Measurements from ENCODE around the gene ANKFN1. TPM values are rescaled to one million over a fixed set of nuclear protein-coding genes. Genes with fewer than 3 reads are reported as not detected.
A peak's percentile ranks its signal among the peaks of the same experiment; 100 is the strongest.

Gene ANKFN1
- total and polyA plus RNA-seq, 7 donors = 0.01 to 0.28 (median 0.04) TPM; not detected in 3

GRCh38 chr17:56173026-56173425 lies 19.8 kb downstream of the ANKFN1 start:
- H3K4me3 ChIP-seq = no peak overlapping the region
- DNase-seq (peak in 1 of 2 donors; percentile 62), ATAC-seq (peak; percentile 46 to 67 (median 64))
- TF ChIP-seq CTCF (IDR thresholded peaks at IDR 0.05) = peak; percentile 15
- intact Hi-C loops (cut with DNase I) = no loop called here
- no peaks in the 10 kb centered on the region for H3K36me3 ChIP-seq (ENCODE audit: insufficient read depth in 1 of 2, low read depth in 1 of 2)
- H3K4me1 ChIP-seq = peaks cover 36% of the 10 kb centered on the region
- no peaks in the 10 kb centered on the region for H3K9me3 ChIP-seq
- H3K27me3 ChIP-seq (ENCODE audit: insufficient read depth in 3 of 3, low read length in 2 of 3) = no peaks in the 10 kb centered on the region
- H3K27ac ChIP-seq = peak overlapping the region; percentile 81
- WGBS, 3 donors = 35 to 65% (median 62%) methylated on average over 1 of the region's 1 CpG

DNA sequence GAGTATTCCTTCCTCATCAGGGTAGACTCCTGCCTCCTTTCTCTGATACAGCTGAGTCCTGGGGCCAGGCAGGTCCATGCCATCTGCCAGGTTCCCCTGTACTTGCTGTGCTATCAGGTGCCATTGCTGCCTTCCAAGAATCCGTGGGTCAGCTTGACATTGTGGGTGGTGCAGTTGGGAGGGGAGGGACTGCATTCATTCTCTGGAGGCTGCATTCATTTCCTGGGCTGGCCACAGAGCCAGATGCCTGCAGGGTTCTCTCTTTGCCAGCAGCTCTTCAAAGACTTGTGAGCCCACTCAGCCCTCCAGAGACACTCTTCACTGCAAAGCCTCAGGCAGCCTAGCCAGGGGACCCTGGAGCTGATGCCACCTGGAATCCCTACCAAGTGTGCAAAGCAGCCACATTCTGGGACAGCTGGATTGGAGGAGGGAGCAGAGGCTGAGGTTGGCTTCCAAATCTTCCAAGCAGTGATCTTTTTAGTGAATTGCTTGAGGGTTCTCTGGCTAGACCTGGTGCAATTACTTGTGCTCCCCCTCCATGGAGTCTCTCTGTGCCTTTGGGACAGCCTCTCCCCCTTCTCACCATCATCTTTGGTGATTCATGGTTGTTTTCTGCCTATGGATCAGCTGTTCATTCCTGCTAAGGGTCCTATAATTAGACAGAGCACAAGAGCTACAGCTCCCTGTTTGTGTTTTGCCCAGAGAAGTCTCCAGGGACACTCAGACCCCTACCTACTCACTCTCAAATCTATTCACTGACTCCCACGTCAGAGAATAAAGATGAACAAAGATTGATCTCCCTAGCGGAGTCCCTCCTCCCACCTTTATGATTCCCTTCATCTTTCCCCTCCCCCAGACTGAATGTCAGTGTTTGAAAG lies 20.9 kb downstream of the ANKFN1 start:
- no peaks in the 10 kb centered on the region for H3K27me3 ChIP-seq (ENCODE audit: insufficient read depth in 3 of 3, low read length in 2 of 3)

GRCh38 chr17:56175299-56175955 lies 22.2 kb downstream of the ANKFN1 start:
- H3K4me1 ChIP-seq = peaks cover 36% of the 10 kb centered on the region
- intact Hi-C loops (cut with DNase I) = no loop called here
- no peaks in the 10 kb centered on the region for H3K9me3 ChIP-seq
- no peaks in the 10 kb centered on the region for H3K36me3 ChIP-seq (ENCODE audit: insufficient read depth in 1 of 2, low read depth in 1 of 2)
- 51 to 57% (median 56%) methylated on average over 2 of the region's 2 CpGs for WGBS, 3 donors
- no peak for TF ChIP-seq CTCF (IDR thresholded peaks at IDR 0.05)
- no peak overlapping the region for H3K27ac ChIP-seq
- ATAC-seq (no peak), DNase-seq (no peak)
- no peak overlapping the region for H3K4me3 ChIP-seq
- no peaks in the 10 kb centered on the region for H3K27me3 ChIP-seq (ENCODE audit: insufficient read depth in 3 of 3, low read length in 2 of 3)

More for the DNA sequence above, 20.9 kb downstream of the ANKFN1 start:
- WGBS, 3 donors = 8 to 32% (median 23%) methylated on average over 3 of the region's 3 CpGs
- Histone ChIP-seq H3K4me3 (no peak overlapping the region), H3K4me1 (peaks cover 36% of the 10 kb centered on the region), H3K9me3 (no peaks in the 10 kb centered on the region), H3K27ac (peak overlapping the region; percentile 81), H3K36me3 (ENCODE audit: insufficient read depth in 1 of 2, low read depth in 1 of 2) (no peaks in the 10 kb centered on the region)
- no peak for TF ChIP-seq CTCF (IDR thresholded peaks at IDR 0.05)
- intact Hi-C loops (cut with DNase I) = no loop called here
- peak in 1 of 2 donors; percentile 66 for DNase-seq
- ATAC-seq = peak; percentile 18 to 70 (median 46)

GRCh38 chr17:56176091-56176490 lies 22.8 kb downstream of the ANKFN1 start:
- 48 to 53% (median 50%) methylated on average over 4 of the region's 4 CpGs for WGBS, 3 donors
- H3K4me3 ChIP-seq = no peak overlapping the region

More at GRCh38 chr17:56176091-56176490, 22.8 kb downstream of the ANKFN1 start:
- ATAC-seq (no peak), DNase-seq (no peak)
- Histone ChIP-seq H3K9me3 (no peaks in the 10 kb centered on the region), H3K4me1 (peaks cover 36% of the 10 kb centered on the region), H3K27ac (no peak overlapping the region), H3K27me3 (ENCODE audit: insufficient read depth in 3 of 3, low read length in 2 of 3) (no peaks in the 10 kb centered on the region), H3K36me3 (ENCODE audit: insufficient read depth in 1 of 2, low read depth in 1 of 2) (no peaks in the 10 kb centered on the region)
- TF ChIP-seq CTCF (IDR thresholded peaks at IDR 0.05) = no peak
- intact Hi-C loops (cut with DNase I) = no loop called here
